ENCODE results near the gene MIPOL1. TPM values are rescaled to one million over a fixed set of nuclear protein-coding genes. Genes with fewer than 3 reads are reported as not detected.

Gene MIPOL1
- total and polyA plus RNA-seq, 2 of the 13 experiments (the other 11 are each of a cell fraction or from before 2014, with no cell fraction given) = 8.6 to 34.2 TPM

DNA sequence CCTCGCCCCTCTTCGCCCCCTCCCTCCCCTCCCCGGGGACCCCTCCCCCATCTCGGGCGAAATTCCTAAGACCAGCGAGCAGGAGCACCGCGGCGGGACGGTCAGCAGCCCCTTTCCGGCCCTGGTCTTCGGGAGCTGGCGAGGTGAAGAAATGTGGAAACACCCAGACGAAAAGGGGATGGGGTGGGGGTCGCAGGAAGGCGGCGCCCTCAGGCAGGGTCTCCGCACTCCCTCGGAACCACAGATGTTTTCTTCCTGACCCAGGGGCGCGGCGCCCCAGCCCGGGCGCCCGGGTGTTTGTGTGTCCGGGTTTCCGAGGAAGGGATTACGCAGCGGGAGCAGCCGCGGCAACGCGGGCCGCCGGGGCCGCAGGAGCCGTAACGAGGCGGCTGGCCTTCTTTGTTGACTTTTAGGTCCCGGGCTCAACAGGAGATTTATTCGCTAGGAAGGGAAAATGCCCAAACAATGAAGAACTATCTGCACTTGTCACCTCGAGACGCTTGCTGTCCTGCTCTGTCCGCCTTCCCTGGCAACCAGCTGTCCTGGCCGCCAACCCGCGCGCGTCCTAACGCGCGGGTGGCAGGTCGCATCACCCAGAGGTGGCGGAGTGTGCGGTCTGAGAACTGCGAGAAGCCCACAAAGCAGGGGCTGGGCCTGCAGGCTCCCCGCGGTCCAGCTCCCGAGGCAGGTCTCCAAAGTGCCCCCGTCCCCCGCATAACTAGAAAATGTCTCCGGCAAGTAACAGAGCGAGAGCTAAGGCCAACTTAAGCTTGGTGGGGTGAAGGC is 390.3 kb downstream of the MIPOL1 start (continued):
- peak; percentile 90 for TF ChIP-seq SRSF1 (optimal IDR thresholded peaks at IDR 0.05; ENCODE audit: low read depth, low read length)
- no peak for TF ChIP-seq SIX1 (CRISPR knock-in tag; IDR thresholded peaks at IDR 0.05; ENCODE audit: borderline replicate concordance)
- peak; percentile 80; the same call in 1 of the 2 replicates for TF ChIP-seq ZNF333 (CRISPR knock-in tag; IDR thresholded peaks at IDR 0.05; ENCODE audit: borderline replicate concordance)
- no peak; the same call in none of the 2 replicates for TF ChIP-seq POLR2AphosphoS5 (IDR thresholded peaks at IDR 0.05; ENCODE audit: low read depth, low read length)
- TF ChIP-seq ZNF724P (CRISPR knock-in tag; IDR thresholded peaks at IDR 0.05; ENCODE audit: borderline replicate concordance) = 0 out of 2 replicates have a peak, but pooled peaks have one; percentile 18
- peak; percentile 60 for TF ChIP-seq ATF7-NPFF (CRISPR knock-in tag; IDR thresholded peaks at IDR 0.05; ENCODE audit: low read depth)
- peak; percentile 55 for TF ChIP-seq ZNF556 (CRISPR knock-in tag; IDR thresholded peaks at IDR 0.05; ENCODE audit: borderline replicate concordance)
- peak; percentile 27 for TF ChIP-seq ZNF766 (CRISPR knock-in tag; IDR thresholded peaks at IDR 0.05; ENCODE audit: borderline replicate concordance)
- TF ChIP-seq, protein P1, sequence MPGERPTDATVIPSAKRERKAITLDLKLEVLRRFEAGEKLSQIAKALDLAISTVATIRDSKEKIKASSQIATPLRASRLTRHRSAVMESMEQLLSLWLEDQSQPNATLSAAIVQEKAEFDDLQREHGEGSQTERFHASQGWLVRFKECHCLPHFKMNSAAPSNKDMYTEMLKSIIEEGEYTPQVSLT (CRISPR knock-in tag; IDR thresholded peaks at IDR 0.05; ENCODE audit: borderline replicate concordance, low read depth) = no peak
- no peak for TF ChIP-seq NFRKB (IDR thresholded peaks at IDR 0.05)
- TF ChIP-seq, protein P2, sequence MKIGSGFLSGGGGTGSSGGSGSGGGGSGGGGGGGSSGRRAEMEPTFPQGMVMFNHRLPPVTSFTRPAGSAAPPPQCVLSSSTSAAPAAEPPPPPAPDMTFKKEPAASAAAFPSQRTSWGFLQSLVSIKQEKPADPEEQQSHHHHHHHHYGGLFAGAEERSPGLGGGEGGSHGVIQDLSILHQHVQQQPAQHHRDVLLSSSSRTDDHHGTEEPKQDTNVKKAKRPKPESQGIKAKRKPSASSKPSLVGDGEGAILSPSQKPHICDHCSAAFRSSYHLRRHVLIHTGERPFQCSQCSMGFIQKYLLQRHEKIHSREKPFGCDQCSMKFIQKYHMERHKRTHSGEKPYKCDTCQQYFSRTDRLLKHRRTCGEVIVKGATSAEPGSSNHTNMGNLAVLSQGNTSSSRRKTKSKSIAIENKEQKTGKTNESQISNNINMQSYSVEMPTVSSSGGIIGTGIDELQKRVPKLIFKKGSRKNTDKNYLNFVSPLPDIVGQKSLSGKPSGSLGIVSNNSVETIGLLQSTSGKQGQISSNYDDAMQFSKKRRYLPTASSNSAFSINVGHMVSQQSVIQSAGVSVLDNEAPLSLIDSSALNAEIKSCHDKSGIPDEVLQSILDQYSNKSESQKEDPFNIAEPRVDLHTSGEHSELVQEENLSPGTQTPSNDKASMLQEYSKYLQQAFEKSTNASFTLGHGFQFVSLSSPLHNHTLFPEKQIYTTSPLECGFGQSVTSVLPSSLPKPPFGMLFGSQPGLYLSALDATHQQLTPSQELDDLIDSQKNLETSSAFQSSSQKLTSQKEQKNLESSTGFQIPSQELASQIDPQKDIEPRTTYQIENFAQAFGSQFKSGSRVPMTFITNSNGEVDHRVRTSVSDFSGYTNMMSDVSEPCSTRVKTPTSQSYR (CRISPR knock-in tag; IDR thresholded peaks at IDR 0.05; ENCODE audit: borderline replicate concordance) = peak; percentile 95
- peak; percentile 98 for TF ChIP-seq NCOA1 (CRISPR knock-in tag; IDR thresholded peaks at IDR 0.05)
- TF ChIP-seq ZNF850 (CRISPR knock-in tag; conservative IDR thresholded peaks at IDR 0.05) = no peak
- TF ChIP-seq CREM (IDR thresholded peaks at IDR 0.05) = no peak; the same call in 1 of the 2 replicates
- no peak; the same call in 1 of the 2 replicates for TF ChIP-seq CREM (CRISPR knock-in tag; IDR thresholded peaks at IDR 0.05)
- no peak; the same call in 1 of the 2 replicates for TF ChIP-seq AHDC1 (CRISPR knock-in tag; IDR thresholded peaks at IDR 0.05; ENCODE audit: borderline replicate concordance)
- peak; percentile 100 for TF ChIP-seq ASH2L (IDR thresholded peaks at IDR 0.05; ENCODE audit: insufficient read length, low read depth, low read length)
- TF ChIP-seq ZNF713 (CRISPR knock-in tag; IDR thresholded peaks at IDR 0.05) = no peak
- no peak for TF ChIP-seq THAP11 (CRISPR knock-in tag; IDR thresholded peaks at IDR 0.05)
- no peak for TF ChIP-seq MAF1 (CRISPR knock-in tag; IDR thresholded peaks at IDR 0.05; ENCODE audit: borderline replicate concordance)
- TF ChIP-seq SYNCRIP (IDR thresholded peaks at IDR 0.05; ENCODE audit: insufficient read depth, low read depth, low read length) = no peak
- TF ChIP-seq MAFF (IDR thresholded peaks at IDR 0.05; ENCODE audit: low read depth, low read length) = no peak
